Common myeloid progenitor, CD34-positive (primary cell): ENCODE measurements around the gene INO80C.
"Not testable (repeated sequence)": the region's sequence is repeated elsewhere in the genome, so short reads cannot be mapped to it uniquely, and the experiment has no call there.

Source experiments
- CTCF ChIA-PET: fragments of 350-600 bp; sonication (Branson Sonifier 250); formaldehyde crosslinking; loops from one replicate; lab custom pipeline; 2021; ENCODE audit warnings: antibody characterized with exemption; lab: Charles Lee
- POLR2A ChIA-PET: fragments of 350-600 bp; sonication (Branson Sonifier 250); formaldehyde crosslinking; loops from one replicate; lab custom pipeline; 2021; ENCODE audit warnings: antibody characterized with exemption; lab: Charles Lee
- DNase-seq, 3 donors: peaks; one replicate each; pipeline versions ENCODE4 v3.0.0 to v3.0.0-alpha.2; 2013
- H3K27ac ChIP-seq, 2 experiments: 1 replicate in 1 of 2; 2 replicates in 1 of 2; pipeline ENCODE4 v1.7.0; 2013; ENCODE audit warnings: inconsistent platforms in 2 of 2, low read length in 2 of 2, mild to moderate bottlenecking in 2 of 2, low read depth in 1 of 2, moderate library complexity in 1 of 2; ENCODE audit not compliant: severe bottlenecking in 2 of 2, insufficient read depth in 1 of 2, poor library complexity in 1 of 2
- H3K27me3 ChIP-seq, 5 experiments: replicated peaks in 2 of 5; 1 replicate in 3 of 5; 2 replicates in 2 of 5; pipeline versions ENCODE4 v1.6.1 to v1.7.0; 2013; ENCODE audit warnings: low read length in 4 of 5, mild to moderate bottlenecking in 2 of 5, moderate library complexity in 2 of 5, inconsistent platforms in 1 of 5; ENCODE audit not compliant: insufficient read depth in 5 of 5, control insufficient read depth in 4 of 5
- H3K36me3 ChIP-seq, 4 experiments: 1 replicate in 2 of 4; 2 replicates in 2 of 4; pipeline versions ENCODE4 v1.6.1 to v1.7.0; 2013; ENCODE audit warnings: low read length in 3 of 4, control low read depth in 1 of 4, mild to moderate bottlenecking in 1 of 4; ENCODE audit not compliant: control insufficient read depth in 4 of 4, insufficient read depth in 4 of 4
- H3K4me1 ChIP-seq, 4 experiments: 1 replicate in 3 of 4; 2 replicates in 1 of 4; pipeline versions ENCODE4 v1.6.1 to v1.7.1; 2013; ENCODE audit warnings: low read length in 3 of 4, mild to moderate bottlenecking in 3 of 4, control low read depth in 1 of 4, inconsistent platforms in 1 of 4, moderate library complexity in 1 of 4; ENCODE audit not compliant: control insufficient read depth in 4 of 4, insufficient read depth in 4 of 4; ENCODE audit errors: control extremely low read depth in 1 of 4
- H3K4me3 ChIP-seq, 7 experiments: 1 replicate in 4 of 7; 2 replicates in 3 of 7; pipeline versions ENCODE4 v1.5.1 to v1.7.0; 2013; ENCODE audit warnings: mild to moderate bottlenecking in 7 of 7, low read length in 6 of 7, moderate library complexity in 6 of 7, inconsistent platforms in 2 of 7, low read depth in 2 of 7, control low read depth in 1 of 7; ENCODE audit not compliant: insufficient read depth in 4 of 7, control insufficient read depth in 1 of 7; ENCODE audit errors: extremely low read depth in 1 of 7
- H3K9me3 ChIP-seq, 5 experiments: 1 replicate in 4 of 5; 2 replicates in 1 of 5; pipeline versions ENCODE4 v1.6.1 to v1.7.1; 2013; ENCODE audit warnings: low read length in 4 of 5, mild to moderate bottlenecking in 2 of 5, inconsistent platforms in 1 of 5, low read depth in 1 of 5, moderate library complexity in 1 of 5; ENCODE audit not compliant: control insufficient read depth in 4 of 5, insufficient read depth in 2 of 5; ENCODE audit errors: control extremely low read depth in 1 of 5
- WGBS: methylation state at CpG from one replicate; pipeline ENCODE4 v1.1.5; 2013; ENCODE audit not compliant: insufficient coverage; 5-methylcytosine and 5-hydroxymethylcytosine counted together

INO80C gene

GRCh38 chr18:35458677-35459441, 38.9 kb downstream of the INO80C start:
- Histone ChIP-seq H3K27me3 (no peaks in the 10 kb centered on the region), H3K9me3 (no peaks in the 10 kb centered on the region), H3K27ac (peak overlapping the region in 1 of 2 experiments; percentile 10), H3K4me1 (peaks cover 5 to 55% (median 35%) of the 10 kb centered on the region in 4 experiments), H3K36me3 (no peaks in the 10 kb centered on the region), H3K4me3 (peak overlapping the region in 1 of 7 experiments; percentile 29)
- POLR2A ChIA-PET = no interaction called here
- CTCF ChIA-PET = interaction anchor here (1.3 kb wide), 1 partner anchor 33 kb away, joined by 4 read pairs; no protein-coding TSS in a partner anchor
- 72% methylated on average over 4 of the region's 4 CpGs for WGBS
- peak; percentile 72 to 98 (median 97) for DNase-seq

GRCh38 chr18:35458271-35458670, 39.5 kb downstream of the INO80C start:
- no peak for DNase-seq
- no peaks in the 10 kb centered on the region for H3K27me3 ChIP-seq
- H3K4me1 ChIP-seq = peaks cover 1 to 49% (median 29%) of the 10 kb centered on the region in 4 experiments
- no peaks in the 10 kb centered on the region for H3K36me3 ChIP-seq
- ChIA-PET POLR2A (no interaction called here), CTCF (interaction anchor here (1.0 to 2.2 kb wide), 2 partner anchors 49 to 51 kb away, joined by 3 to 6 read pairs; no protein-coding TSS in a partner anchor)
- WGBS = 43% methylated on average over 1 of the region's 1 CpG
- H3K9me3 ChIP-seq = no peaks in the 10 kb centered on the region
- H3K27ac ChIP-seq = peak overlapping the region in 1 of 2 experiments; percentile 10
- peak overlapping the region in 1 of 7 experiments; percentile 29 for H3K4me3 ChIP-seq

GRCh38 chr18:35457140-35457704, 40.5 kb downstream of the INO80C start:
- H3K27ac ChIP-seq = no peak overlapping the region
- 100% methylated on average over 1 of the region's 3 CpGs for WGBS
- POLR2A ChIA-PET = no interaction called here
- H3K27me3 ChIP-seq = no peaks in the 10 kb centered on the region
- H3K4me3 ChIP-seq = no peak overlapping the region
- no peaks in the 10 kb centered on the region for H3K36me3 ChIP-seq
- no peaks in the 10 kb centered on the region for H3K9me3 ChIP-seq
- no peak for DNase-seq
- CTCF ChIA-PET = interaction anchor here (0.6 to 2.2 kb wide), 4 partner anchors 26 to 71 kb away, joined by 3 to 6 read pairs (median 3); no protein-coding TSS in a partner anchor
- peaks cover 0 to 39% (median 19%) of the 10 kb centered on the region in 4 experiments for H3K4me1 ChIP-seq

GRCh38 chr18:35455926-35456763, 41.6 kb downstream of the INO80C start:
- Histone ChIP-seq H3K9me3 (peaks cover 0 to 5% (median 0%) of the 10 kb centered on the region in 5 experiments), H3K27ac (no peak overlapping the region), H3K27me3 (no peaks in the 10 kb centered on the region), H3K36me3 (no peaks in the 10 kb centered on the region), H3K4me1 (peaks cover 0 to 30% (median 17%) of the 10 kb centered on the region in 4 experiments), H3K4me3 (no peak overlapping the region)
- ChIA-PET CTCF (interaction anchor here (0.7 to 2.2 kb wide), 4 partner anchors 24 to 70 kb away, joined by 3 to 6 read pairs (median 4); no protein-coding TSS in a partner anchor), POLR2A (no interaction called here)
- no peak for DNase-seq
- 98% methylated on average over 10 of the region's 10 CpGs for WGBS

GRCh38 chr18:35454803-35455202, 43.0 kb downstream of the INO80C start:
- no peaks in the 10 kb centered on the region for H3K27me3 ChIP-seq
- no peak overlapping the region for H3K4me3 ChIP-seq
- ChIA-PET CTCF (interaction anchor here (1.7 kb wide), 1 partner anchor 42 kb away, joined by 4 read pairs; no protein-coding TSS in a partner anchor), POLR2A (no interaction called here)
- H3K4me1 ChIP-seq = peaks cover 0 to 18% (median 13%) of the 10 kb centered on the region in 4 experiments
- no peaks in the 10 kb centered on the region for H3K36me3 ChIP-seq
- DNase-seq = peak in 1 of 3 donors; percentile 19
- peaks cover 0 to 7% (median 0%) of the 10 kb centered on the region in 5 experiments for H3K9me3 ChIP-seq
- no peak overlapping the region for H3K27ac ChIP-seq

GRCh38 chr18:35453065-35453464, 44.7 kb downstream of the INO80C start:
- DNase-seq, H3K36me3 ChIP-seq, H3K4me1 ChIP-seq, CTCF ChIA-PET, H3K4me3 ChIP-seq, POLR2A ChIA-PET, H3K27ac ChIP-seq, H3K27me3 ChIP-seq, H3K9me3 ChIP-seq: not testable (repeated sequence)
- 93% methylated on average over 3 of the region's 4 CpGs for WGBS
